H9 (cell line): Measurements from ENCODE around the gene P4HA1. TPM values are rescaled to one million over a fixed set of nuclear protein-coding genes. Genes with fewer than 3 reads are reported as not detected.

Experiments used
- DNase-seq: peaks from one replicate; pipeline ENCODE4 v3.0.0-alpha.2; 2017
- H2AFZ ChIP-seq: one replicate; pipeline ENCODE4 v1.6.1; 2013; ENCODE audit warnings: mild to moderate bottlenecking, low read length, control low read depth, moderate library complexity
- H2AK5ac ChIP-seq: 2 replicates; pipeline ENCODE4 v1.6.1; 2013; ENCODE audit warnings: low read length, control low read depth, mixed read lengths; ENCODE audit not compliant: insufficient read length
- H2BK120ac ChIP-seq: one replicate; pipeline ENCODE4 v1.6.1; 2013; ENCODE audit warnings: low read depth, mild to moderate bottlenecking, low read length, control low read depth, inconsistent platforms; ENCODE audit not compliant: poor library complexity, severe bottlenecking
- H2BK12ac ChIP-seq: 2 replicates; pipeline ENCODE4 v1.6.1; 2013; ENCODE audit warnings: low read length, control low read depth, mixed read lengths, low read depth; ENCODE audit not compliant: insufficient read length
- H2BK15ac ChIP-seq: 2 replicates; pipeline ENCODE4 v1.6.1; 2013; ENCODE audit warnings: low read depth, low read length, control low read depth
- H2BK20ac ChIP-seq: one replicate; pipeline ENCODE4 v1.6.1; 2013; ENCODE audit warnings: low read depth, mild to moderate bottlenecking, low read length, control low read depth, inconsistent platforms; ENCODE audit not compliant: poor library complexity, severe bottlenecking
- H2BK5ac ChIP-seq: 2 replicates; pipeline ENCODE4 v1.6.1; 2013; ENCODE audit warnings: low read length, control low read depth, mixed read lengths; ENCODE audit not compliant: insufficient read length
- H3K14ac ChIP-seq: 2 replicates; pipeline ENCODE4 v1.6.1; 2013; ENCODE audit warnings: low read length, control low read depth; ENCODE audit not compliant: insufficient read depth
- H3K18ac ChIP-seq: 2 replicates; pipeline ENCODE4 v1.6.1; 2013; ENCODE audit warnings: low read depth, mild to moderate bottlenecking, mixed read lengths, low read length, control low read depth; ENCODE audit not compliant: insufficient read length
- H3K23ac ChIP-seq: 2 replicates; pipeline ENCODE4 v1.6.1; 2013; ENCODE audit warnings: low read length, control low read depth, mixed read lengths, low read depth; ENCODE audit not compliant: insufficient read length
- H3K23me2 ChIP-seq: 2 replicates; pipeline ENCODE4 v1.6.1; 2013; ENCODE audit warnings: low read depth, mild to moderate bottlenecking, mixed read lengths, low read length, control low read depth; ENCODE audit not compliant: insufficient read length, poor library complexity, severe bottlenecking
- H3K27ac ChIP-seq: 2 replicates; pipeline ENCODE4 v1.5.1; 2013; ENCODE audit warnings: low read length, control low read depth, mixed read lengths, low read depth; ENCODE audit not compliant: insufficient read length
- H3K27me3 ChIP-seq: 2 replicates; pipeline ENCODE4 v1.6.1; 2013; ENCODE audit warnings: low read length, control low read depth, inconsistent platforms; ENCODE audit not compliant: insufficient read depth
- H3K4ac ChIP-seq: 2 replicates; pipeline ENCODE4 v1.6.1; 2013; ENCODE audit warnings: low read depth, mild to moderate bottlenecking, control low read depth, inconsistent platforms, low read length, moderate library complexity
- H3K4me1 ChIP-seq: 2 replicates; pipeline ENCODE4 v1.6.1; 2013; ENCODE audit warnings: low read length, control low read depth, inconsistent platforms; ENCODE audit not compliant: insufficient read depth
- H3K4me2 ChIP-seq: 2 replicates; pipeline ENCODE4 v1.6.1; 2013; ENCODE audit warnings: low read length, control low read depth, mixed read lengths; ENCODE audit not compliant: insufficient read length, insufficient read depth
- H3K56ac ChIP-seq: 2 replicates; pipeline ENCODE4 v1.6.1; 2013; ENCODE audit warnings: low read depth, mild to moderate bottlenecking, mixed read lengths, low read length, control low read depth; ENCODE audit not compliant: insufficient read length
- H3K79me1 ChIP-seq: 2 replicates; pipeline ENCODE4 v1.6.1; 2013; ENCODE audit warnings: low read depth, mild to moderate bottlenecking, moderate library complexity, low read length, control low read depth, inconsistent platforms; ENCODE audit not compliant: insufficient read depth, poor library complexity, severe bottlenecking
- H3K79me2 ChIP-seq: 2 replicates; pipeline ENCODE4 v1.6.1; 2013; ENCODE audit warnings: low read length, control low read depth, inconsistent platforms; ENCODE audit not compliant: insufficient read depth
- H3K9ac ChIP-seq: 2 replicates; pipeline ENCODE4 v1.6.1; 2013; ENCODE audit warnings: low read length, control low read depth, mixed read lengths; ENCODE audit not compliant: insufficient read length; ENCODE audit errors: extremely low read depth
- H3K9me3 ChIP-seq: one replicate; pipeline ENCODE4 v1.6.1; 2013; ENCODE audit warnings: low read depth, low read length, inconsistent platforms; ENCODE audit not compliant: control insufficient read depth
- H3T11ph ChIP-seq: one replicate; pipeline ENCODE4 v1.6.1; 2013; ENCODE audit warnings: mild to moderate bottlenecking, low read length, control low read depth, inconsistent platforms
- H4K20me1 ChIP-seq: one replicate; pipeline ENCODE4 v1.6.1; 2013; ENCODE audit not compliant: control insufficient read depth, insufficient read length, insufficient read depth
- H4K5ac ChIP-seq: 2 replicates; pipeline ENCODE4 v1.6.1; 2013; ENCODE audit warnings: low read depth, mild to moderate bottlenecking, mixed read lengths, low read length, control low read depth; ENCODE audit not compliant: insufficient read length
- H4K8ac ChIP-seq: replicated peaks from 2 replicates; pipeline ENCODE4 v1.6.1; 2013; ENCODE audit warnings: low read length, control low read depth, mixed read lengths, low read depth; ENCODE audit not compliant: insufficient read length
- H4K91ac ChIP-seq: 2 replicates; pipeline ENCODE4 v1.6.1; 2013; ENCODE audit warnings: low read depth, mild to moderate bottlenecking, moderate library complexity, mixed read lengths, low read length, control low read depth; ENCODE audit not compliant: insufficient read length
- H3K27ac Mint-ChIP-seq, 3 experiments: 2 replicates in 2 of 3; 3 replicates in 1 of 3; pipeline ENCODE4 v1.8.0; 2020 to 2021; ENCODE audit warnings: mixed read lengths in 3 of 3, mild to moderate bottlenecking in 1 of 3, moderate library complexity in 1 of 3
- H3K27me3 Mint-ChIP-seq: 2 replicates; pipeline ENCODE4 v1.8.0; 2021; ENCODE audit warnings: low read depth, mild to moderate bottlenecking, moderate library complexity, mixed read lengths
- H3K36me3 Mint-ChIP-seq, 3 experiments: 2 replicates in 2 of 3; 3 replicates in 1 of 3; pipeline ENCODE4 v1.8.0; 2020 to 2021; ENCODE audit warnings: low read depth in 3 of 3, mixed read lengths in 3 of 3; ENCODE audit not compliant: insufficient read depth in 1 of 3
- H3K4me1 Mint-ChIP-seq, 2 experiments: 2 replicates each; pipeline ENCODE4 v1.8.0; 2020; ENCODE audit warnings: mixed read lengths in 2 of 2
- H3K4me3 Mint-ChIP-seq, 2 experiments: 2 replicates in 1 of 2; 3 replicates in 1 of 2; pipeline ENCODE4 v1.8.0; 2020 to 2021; ENCODE audit warnings: mild to moderate bottlenecking in 2 of 2, mixed read lengths in 2 of 2, moderate library complexity in 1 of 2
- H3K9me3 Mint-ChIP-seq, 2 experiments: 2 replicates in 1 of 2; 3 replicates in 1 of 2; pipeline ENCODE4 v1.8.0; 2020; ENCODE audit warnings: mild to moderate bottlenecking in 2 of 2, mixed read lengths in 2 of 2, moderate library complexity in 1 of 2
- WGBS: extraction: QIAGEN DNeasy Blood & Tissue Kit; methylation state at CpG from one replicate; pipeline ENCODE4 v1.1.7; 2013; ENCODE audit warnings: missing lambda C conversion rate, low lambda C conversion rate, mixed read lengths; ENCODE audit not compliant: insufficient read length; ENCODE audit errors: extremely low coverage; 5-methylcytosine and 5-hydroxymethylcytosine counted together
- total RNA-seq: library from RNA; stranded (reverse); gene quantifications from 2 replicates; pipeline ENCODE4 v1.2.1, GENCODE V29; 2021
- TF ChIP-seq, protein P1 (sequence below): fragments of 200-600 bp; sonication (generic); conservative IDR thresholded peaks from 3 replicates; pipeline ENCODE4 v1.8.0; 2021; ENCODE audit warnings: antibody characterized with exemption, mild to moderate bottlenecking

The P4HA1 gene
- total RNA-seq, 1 experiment from 2014 or later = 48.6 TPM

DNA sequence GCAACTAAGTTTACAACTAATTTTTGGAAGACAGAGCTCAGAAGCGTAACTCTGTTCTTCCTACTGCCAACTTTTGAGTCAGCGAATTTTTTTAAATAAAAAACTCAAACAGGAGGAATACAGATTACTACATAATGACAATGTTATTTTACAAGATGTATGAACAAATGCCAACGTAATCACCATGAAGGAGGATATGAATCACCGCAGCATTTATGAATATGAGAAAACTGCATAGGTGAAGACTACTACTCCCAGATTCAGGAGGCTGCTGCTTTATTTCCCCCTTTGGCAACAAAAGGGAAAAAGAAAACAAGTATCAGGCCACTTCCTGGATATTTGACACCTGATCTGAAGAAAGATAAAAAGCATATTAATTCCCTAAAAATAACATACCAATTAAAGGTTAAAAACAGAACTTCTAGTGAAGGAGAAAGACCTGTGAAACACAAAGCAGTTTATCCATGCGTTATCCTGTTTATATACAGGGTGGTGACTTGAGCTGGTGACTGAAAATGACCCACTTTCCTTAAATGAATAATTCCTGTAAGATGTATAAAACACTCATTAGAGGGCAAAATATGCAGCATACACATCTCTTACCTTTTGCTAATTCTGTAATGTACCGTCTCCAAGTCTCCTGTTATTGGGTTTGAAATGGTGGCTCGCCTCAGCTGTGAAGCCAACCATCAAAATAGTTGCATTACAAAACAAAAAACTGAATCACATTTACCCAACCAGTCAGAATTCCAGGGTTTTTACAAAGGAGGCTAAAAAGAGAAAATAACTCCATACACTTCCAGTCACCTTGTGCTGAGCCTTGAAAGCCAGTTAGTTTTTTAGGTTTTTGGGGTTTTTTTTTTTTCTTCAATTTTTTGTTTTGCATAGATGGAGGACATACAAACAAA is 52.0 kb downstream of the P4HA1 start:
- no peak overlapping the region for H4K8ac ChIP-seq
- no peak overlapping the region for H3K23ac ChIP-seq
- peaks cover 29 to 31% of the 10 kb centered on the region in 2 experiments for H3K4me1 Mint-ChIP-seq
- H3K56ac ChIP-seq = no peak overlapping the region
- no peaks in the 10 kb centered on the region for H3K9me3 ChIP-seq
- H3K9me3 Mint-ChIP-seq = no peaks in the 10 kb centered on the region
- H2BK5ac ChIP-seq = no peak overlapping the region
- no peak overlapping the region for H4K5ac ChIP-seq
- no peak overlapping the region for H2BK20ac ChIP-seq
- no peaks in the 10 kb centered on the region for H4K20me1 ChIP-seq
- no peak overlapping the region for H2BK120ac ChIP-seq
- peak overlapping the region; percentile 1 to 33; a peak in 3 of 5 replicates for H3K4me3 Mint-ChIP-seq
- TF ChIP-seq, protein P1, sequence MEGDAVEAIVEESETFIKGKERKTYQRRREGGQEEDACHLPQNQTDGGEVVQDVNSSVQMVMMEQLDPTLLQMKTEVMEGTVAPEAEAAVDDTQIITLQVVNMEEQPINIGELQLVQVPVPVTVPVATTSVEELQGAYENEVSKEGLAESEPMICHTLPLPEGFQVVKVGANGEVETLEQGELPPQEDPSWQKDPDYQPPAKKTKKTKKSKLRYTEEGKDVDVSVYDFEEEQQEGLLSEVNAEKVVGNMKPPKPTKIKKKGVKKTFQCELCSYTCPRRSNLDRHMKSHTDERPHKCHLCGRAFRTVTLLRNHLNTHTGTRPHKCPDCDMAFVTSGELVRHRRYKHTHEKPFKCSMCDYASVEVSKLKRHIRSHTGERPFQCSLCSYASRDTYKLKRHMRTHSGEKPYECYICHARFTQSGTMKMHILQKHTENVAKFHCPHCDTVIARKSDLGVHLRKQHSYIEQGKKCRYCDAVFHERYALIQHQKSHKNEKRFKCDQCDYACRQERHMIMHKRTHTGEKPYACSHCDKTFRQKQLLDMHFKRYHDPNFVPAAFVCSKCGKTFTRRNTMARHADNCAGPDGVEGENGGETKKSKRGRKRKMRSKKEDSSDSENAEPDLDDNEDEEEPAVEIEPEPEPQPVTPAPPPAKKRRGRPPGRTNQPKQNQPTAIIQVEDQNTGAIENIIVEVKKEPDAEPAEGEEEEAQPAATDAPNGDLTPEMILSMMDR = no peak
- no CpG with 5 or more reads among the region's 7 CpGs for WGBS
- H3K27ac ChIP-seq = peak overlapping the region; percentile 69
- H2AK5ac ChIP-seq = no peak overlapping the region
- DNase-seq = no peak
- H3K9ac ChIP-seq = no peak overlapping the region
- peaks cover 4% of the 10 kb centered on the region for H3K4me1 ChIP-seq
- H3T11ph ChIP-seq = no peak overlapping the region
- no peaks in the 10 kb centered on the region for H3K79me2 ChIP-seq
- H3K18ac ChIP-seq = no peak overlapping the region
- no peaks in the 10 kb centered on the region for H3K23me2 ChIP-seq
- H3K27me3 ChIP-seq = no peaks in the 10 kb centered on the region
- no peak overlapping the region for H2BK12ac ChIP-seq
- peaks cover 3 to 19% (median 8%) of the 10 kb centered on the region in 3 experiments; a peak in 6 of 7 replicates for H3K36me3 Mint-ChIP-seq
- no peak overlapping the region for H2AFZ ChIP-seq
- H3K27ac Mint-ChIP-seq = peak overlapping the region; percentile 72 to 93 (median 88); a peak in 6 of 7 replicates
- no peaks in the 10 kb centered on the region for H3K79me1 ChIP-seq
- no peak overlapping the region for H2BK15ac ChIP-seq
- H3K4me2 ChIP-seq = peak overlapping the region; percentile 6
- no peak overlapping the region for H3K14ac ChIP-seq
- H4K91ac ChIP-seq = no peak overlapping the region
- H3K27me3 Mint-ChIP-seq = no peaks in the 10 kb centered on the region
- no peak overlapping the region for H3K4ac ChIP-seq
